HG02938 (cell line): ENCODE measurements around the gene SREBF2.

Source experiments
- ATAC-seq: cut with Tn5 transposase; IDR thresholded peaks from one replicate; pipeline ENCODE4 v1.9.1; 2021; ENCODE audit warnings: mild to moderate bottlenecking, moderate library complexity; ENCODE audit not compliant: unreplicated experiment

SREBF2 gene

GRCh38 chr22:41917903-41918791, 85.2 kb downstream of the SREBF2 start:
- ATAC-seq, result no peak

DNA sequence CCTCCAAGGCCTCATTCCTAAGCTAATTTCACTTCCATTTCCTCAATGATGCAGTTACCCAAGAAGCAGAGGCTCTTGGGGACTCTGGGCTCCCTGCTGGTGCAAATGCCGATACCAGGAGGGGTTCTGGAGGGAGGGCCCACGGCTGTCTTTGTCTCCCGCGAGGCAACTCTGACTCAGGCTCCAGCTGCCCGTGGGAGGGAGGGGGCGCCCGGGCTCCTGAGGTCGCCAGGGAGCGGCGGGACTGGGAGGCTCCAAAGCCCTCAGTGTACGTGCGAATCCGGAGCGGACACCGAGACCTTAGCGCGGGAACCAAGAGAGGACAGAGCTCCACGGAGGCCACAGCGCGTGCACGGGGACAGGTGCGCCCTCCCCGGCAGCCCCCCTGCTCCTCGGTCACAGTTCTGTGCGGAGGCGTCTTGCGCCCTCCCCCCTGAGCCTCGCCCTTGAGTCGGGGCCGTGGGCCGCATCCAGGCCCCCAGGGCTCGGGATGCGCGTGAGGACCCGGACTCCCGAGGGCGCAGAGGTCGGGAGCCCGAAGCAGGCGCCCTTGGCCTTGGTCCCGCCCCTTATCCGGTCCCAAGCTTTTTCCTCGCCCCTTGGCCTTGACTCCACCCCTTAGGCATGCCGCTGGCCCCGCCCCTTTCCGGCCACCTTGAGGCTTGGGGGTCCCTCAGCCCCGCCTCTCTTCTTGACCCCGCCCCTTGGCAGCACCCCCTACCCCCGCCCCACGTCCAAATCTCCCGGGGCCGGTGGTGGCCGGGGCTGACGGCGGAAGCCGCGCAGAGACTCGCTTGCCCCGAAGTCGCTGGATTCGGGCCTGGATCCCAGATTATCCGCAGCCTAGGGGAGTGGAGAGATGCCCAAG, 86.7 kb downstream of the SREBF2 start:
- ATAC-seq, result no peak

DNA sequence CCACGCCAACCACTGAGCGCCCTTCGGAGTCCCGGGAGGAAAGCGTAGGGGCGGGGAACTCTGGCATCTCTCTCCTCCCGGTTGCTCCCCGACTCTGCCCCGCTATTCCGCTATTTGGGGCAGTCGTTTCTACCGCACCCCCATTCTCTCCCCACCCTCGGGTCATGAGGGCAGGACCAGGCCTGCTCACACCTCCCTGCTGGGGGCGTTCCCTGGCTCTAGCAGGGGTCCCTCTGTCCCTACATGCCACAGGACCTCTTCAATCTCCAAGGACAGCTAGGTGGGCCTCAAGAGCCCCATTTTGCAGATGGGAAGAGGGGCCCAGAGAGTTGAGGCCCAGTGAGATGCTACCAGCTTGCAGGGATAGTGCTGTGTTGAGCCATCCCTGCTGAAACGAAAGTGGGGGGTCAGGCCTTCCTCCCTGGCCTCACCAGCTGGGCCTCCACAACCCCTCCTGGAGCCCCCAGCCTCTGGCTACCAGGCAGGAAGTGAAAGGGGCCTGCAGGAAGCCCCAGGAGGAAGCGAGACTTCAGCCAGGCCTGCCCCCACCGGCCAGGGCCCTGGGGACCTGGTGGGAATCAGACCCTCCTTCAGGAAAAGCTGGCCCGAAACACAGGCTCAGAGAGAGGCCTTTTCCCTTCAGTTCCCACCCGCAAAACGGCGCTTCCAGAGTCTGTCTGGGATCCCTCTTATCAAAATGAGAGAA, 87.5 kb downstream of the SREBF2 start:
- no peak for ATAC-seq

DNA sequence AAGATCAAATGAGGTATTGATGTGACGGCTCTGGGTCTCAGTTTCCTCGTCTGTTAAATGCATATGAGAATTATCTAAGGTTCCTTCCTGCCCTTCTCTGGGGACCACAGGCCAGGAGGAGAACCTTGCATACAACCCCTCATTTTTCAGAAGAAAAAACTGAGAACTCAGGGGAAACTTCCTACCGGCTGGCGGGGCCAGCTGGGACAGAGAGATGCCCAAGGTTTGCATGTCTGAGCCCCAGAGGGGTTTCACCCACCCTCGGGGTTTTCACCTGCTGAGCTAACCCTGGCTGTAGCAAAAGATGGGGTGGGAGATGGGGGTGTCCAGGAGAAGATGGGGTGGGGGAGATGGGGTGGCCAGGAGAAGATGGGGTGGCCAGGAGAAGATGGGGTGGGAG, 89.4 kb downstream of the SREBF2 start:
- ATAC-seq, result no peak

- ATAC-seq, result no peak
Observed at GRCh38 chr22:41922940-41923594, 90.2 kb downstream of the SREBF2 start.

- ATAC-seq, result no peak
Observed at GRCh38 chr22:41923595-41924276, 90.8 kb downstream of the SREBF2 start.

DNA sequence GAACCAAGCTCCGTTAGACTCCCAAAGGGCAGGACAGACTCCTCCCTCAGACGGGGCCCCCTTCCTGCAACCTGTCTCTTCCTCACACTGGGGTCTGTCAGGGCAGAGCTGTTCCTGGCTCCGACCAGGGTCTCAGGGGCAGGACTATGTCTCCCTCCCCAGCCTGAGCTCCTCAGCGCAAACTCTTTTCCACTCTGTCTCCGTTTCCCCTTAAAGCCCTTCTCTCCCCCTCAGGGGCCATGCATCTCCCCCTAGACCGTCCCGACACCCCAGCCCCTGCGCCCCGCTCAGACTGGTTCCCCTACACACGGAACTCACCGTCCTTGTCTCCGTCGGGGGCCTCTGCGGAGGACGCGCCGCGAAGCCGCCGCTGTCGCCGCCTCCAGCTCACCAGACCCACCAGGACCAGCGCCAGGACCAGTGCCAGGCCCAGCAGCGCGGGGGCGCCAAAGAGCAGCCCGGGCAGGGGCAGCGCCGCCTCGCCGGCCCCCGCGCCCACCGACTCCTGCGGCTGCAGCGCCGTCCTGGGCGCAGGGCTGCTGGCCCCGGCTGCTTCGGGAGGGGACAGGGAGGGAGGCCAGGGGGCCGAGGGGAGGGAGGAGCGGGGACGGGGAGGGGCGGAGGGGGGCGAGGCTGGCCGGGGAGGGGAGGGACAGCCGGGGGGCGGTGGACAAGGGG, 93.0 kb downstream of the SREBF2 start:
- ATAC-seq, result no peak

DNA sequence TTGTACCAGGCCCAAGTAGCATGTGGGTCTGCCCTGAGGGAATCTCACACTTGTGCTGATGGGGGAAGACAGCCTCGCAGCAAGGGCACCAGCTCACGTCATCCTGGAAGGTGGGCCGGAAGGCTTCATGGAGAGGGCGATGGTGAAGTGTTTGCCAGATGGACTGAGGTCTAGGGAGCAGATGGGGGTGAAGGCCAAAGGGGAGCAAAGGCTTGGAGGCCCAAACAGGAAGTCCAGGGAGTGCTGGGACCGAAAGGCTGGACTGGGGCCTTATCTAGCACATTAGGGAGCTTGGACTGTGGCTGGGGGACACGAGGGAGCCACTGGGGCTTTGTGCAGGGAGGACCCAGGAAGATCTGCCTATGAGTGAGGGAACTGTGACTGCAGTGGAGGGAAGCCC, 94.9 kb downstream of the SREBF2 start:
- no peak for ATAC-seq

- ATAC-seq, result no peak
Observed at GRCh38 chr22:41928593-41929417, 95.9 kb downstream of the SREBF2 start.

DNA sequence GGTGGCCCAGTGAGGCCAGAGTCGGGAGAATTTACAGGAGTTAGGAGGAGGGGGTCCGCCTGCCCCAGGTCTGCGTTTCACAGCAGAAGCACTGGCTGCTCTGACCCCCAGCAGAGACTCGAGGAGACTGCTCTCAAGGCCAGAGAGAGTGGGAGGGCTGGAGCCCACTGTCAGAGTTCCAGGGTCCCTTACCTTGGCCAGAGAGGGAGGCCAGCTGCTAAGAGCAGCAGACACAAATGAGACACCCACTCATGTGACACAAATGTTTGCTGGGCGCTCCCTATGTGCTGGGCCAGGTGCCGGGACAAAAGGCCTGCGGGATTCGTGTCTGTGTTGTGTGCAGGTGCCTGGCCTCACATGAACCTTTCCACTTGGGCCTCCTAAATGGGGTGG, 96.5 kb downstream of the SREBF2 start:
- no peak for ATAC-seq

DNA sequence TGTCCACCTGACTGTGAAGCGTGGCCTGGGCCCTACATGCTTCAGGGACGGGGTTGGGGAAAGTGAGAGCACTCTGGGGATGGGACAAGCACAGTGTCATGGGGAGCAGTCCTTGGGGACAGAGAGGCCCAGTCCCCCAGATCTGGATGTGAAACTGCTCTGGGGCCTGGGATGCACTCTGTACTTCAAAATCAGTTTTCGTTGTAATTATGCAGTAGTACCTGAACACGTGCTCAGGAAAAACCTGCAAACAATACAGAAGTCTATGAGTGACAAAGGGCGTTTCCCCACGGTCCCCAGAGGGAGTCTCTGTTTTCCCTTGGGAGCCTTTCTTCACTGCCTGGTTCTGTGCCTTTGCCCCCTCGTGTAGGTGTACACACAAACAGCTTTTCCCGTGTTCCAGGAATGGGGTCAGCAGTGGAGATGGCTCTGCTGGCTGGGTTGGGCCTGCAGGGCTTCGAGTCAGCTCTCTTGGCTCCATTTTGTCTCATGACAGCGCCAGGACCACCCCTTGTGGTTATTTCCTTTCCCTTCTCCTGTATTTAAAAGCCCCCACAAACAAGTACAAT, 98.9 kb downstream of the SREBF2 start:
- ATAC-seq, result no peak

DNA sequence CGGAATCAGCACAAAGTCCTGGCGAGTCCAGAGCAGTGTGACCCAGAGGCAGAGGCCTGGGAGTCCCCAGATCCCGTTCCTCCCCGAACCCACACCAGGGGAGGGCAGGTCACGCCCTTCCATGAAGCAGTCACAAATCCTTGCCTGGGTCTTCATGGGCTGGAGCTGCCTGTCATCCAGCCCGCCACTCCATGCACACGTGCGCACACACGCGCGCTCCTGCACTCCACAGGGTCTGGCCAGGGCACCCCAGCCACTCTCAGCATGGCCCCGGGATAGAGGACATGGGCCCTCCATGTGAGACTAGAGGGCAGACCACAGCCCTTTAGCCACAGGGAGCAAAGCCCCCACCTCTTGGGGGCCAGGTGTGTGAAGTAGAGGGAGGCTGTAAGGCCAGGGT, 99.4 kb downstream of the SREBF2 start:
- no peak for ATAC-seq

- ATAC-seq, result no peak
Observed at GRCh38 chr22:41933411-41934177, 100.7 kb downstream of the SREBF2 start.

- ATAC-seq, result no peak
Observed at GRCh38 chr22:41934284-41935014, 101.5 kb downstream of the SREBF2 start.

DNA sequence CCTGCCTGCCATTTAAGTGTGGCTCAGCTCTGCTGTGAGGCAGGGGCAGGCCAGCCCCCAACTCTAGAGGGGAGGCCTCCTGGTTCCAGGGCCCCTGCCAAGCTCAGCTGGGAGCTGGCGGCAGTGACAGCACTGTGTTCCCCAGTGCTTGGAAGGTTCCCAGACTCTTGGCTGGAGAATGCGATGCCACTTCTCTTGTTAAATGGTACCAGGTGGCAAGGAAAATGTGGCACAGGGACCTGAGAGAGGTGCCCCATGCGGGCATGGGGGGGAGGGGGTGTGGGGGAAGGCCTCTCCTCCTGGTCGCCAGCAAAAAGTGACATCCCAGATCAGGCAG, 102.1 kb downstream of the SREBF2 start:
- no peak for ATAC-seq

DNA sequence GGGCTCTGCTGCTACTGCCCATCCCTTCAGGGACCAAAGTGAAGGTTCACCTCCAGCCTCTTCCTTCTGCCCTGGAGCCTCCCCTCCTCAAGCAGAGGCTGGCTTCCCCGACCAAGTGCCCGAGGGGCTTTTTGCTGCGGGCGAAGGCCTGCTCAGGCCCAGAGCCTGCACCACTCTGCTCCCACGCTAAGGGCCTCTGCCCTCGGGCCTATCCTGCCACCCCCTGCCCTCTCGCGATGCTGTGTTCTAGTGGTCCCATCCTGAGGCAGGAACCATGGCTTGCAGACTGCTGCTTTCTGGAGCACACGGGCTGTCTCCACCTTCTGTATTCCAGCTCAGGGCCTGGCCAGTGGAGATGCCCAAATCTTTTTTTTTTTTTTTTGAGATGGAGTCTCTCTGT, 102.6 kb downstream of the SREBF2 start:
- ATAC-seq, result no peak

DNA sequence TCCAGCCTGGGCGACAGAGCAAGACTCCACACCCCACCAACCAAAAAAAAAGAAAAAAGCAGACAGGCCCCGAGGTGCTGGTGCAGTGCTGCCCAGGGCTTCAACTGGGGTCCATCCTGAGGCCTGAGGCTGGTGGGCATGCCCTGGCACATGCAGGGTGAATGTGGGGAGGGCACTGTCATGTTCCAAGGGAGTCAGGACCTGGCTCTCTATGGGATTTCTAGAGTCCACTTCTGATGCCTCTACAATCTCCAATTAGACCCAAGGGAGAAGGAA, 103.9 kb downstream of the SREBF2 start:
- ATAC-seq, result no peak
